A549 (cell line): ENCODE results near the gene PRR29. TPM values are rescaled to one million over a fixed set of nuclear protein-coding genes. Genes with fewer than 3 reads are reported as not detected.

Source experiments
- ATAC-seq, 2 experiments: fragments of 200-7000 bp in 1 of 2; fragments of >200 bp in 1 of 2; cut with Nextera tagmentation in 1 of 2; cut with Tn5 transposase in 1 of 2; 3 replicates each; pipeline versions ENCODE4 v1.8.0 to v1.9.1; 2018 to 2020; ENCODE audit warnings: mild to moderate bottlenecking in 1 of 2, moderate library complexity in 1 of 2
- CTCF ChIA-PET: fragments of 300-600 bp; sonication (Branson Sonifier 250); formaldehyde crosslinking; extraction: SDS; loops from one replicate; lab custom pipeline; 2021; ENCODE audit warnings: antibody characterized with exemption, inconsistent platforms; lab: Yijun Ruan, JAX
- POLR2A ChIA-PET: fragments of 350-600 bp; formaldehyde crosslinking; extraction: SDS; loops from one replicate; lab custom pipeline; 2021; ENCODE audit warnings: antibody characterized with exemption, inconsistent platforms; lab: Yijun Ruan, JAX
- DNase-seq, 2 experiments: peaks; one replicate each; pipeline versions ENCODE4 v3.0.0 to v3.0.0-alpha.2; 2011 to 2016; ENCODE audit warnings: low read depth in 1 of 2, low spot score in 1 of 2
- FAIRE-seq: peaks from 2 replicates; lab custom pipeline; 2011; peaks lifted over from hg19 to GRCh38; lab: Jason Lieb, UNC
- H3K27ac ChIP-seq, 2 experiments: fragments of >200 bp; sonication (Bioruptor Twin); formaldehyde crosslinking; 3 replicates each; pipeline ENCODE4 v1.5.1; 2016 to 2017
- H3K4me1 ChIP-seq: fragments of >200 bp; sonication (Bioruptor Twin); formaldehyde crosslinking; 3 replicates; pipeline ENCODE4 v1.6.1; 2016
- H3K4me2 ChIP-seq: fragments of >200 bp; sonication (Bioruptor Twin); formaldehyde crosslinking; 3 replicates; pipeline ENCODE4 v1.6.1; 2016
- H3K4me3 ChIP-seq: fragments of >200 bp; sonication (Bioruptor Twin); formaldehyde crosslinking; 3 replicates; pipeline ENCODE4 v1.5.1; 2016
- H3K9me3 ChIP-seq: fragments of >200 bp; sonication (Bioruptor Twin); formaldehyde crosslinking; 3 replicates; pipeline ENCODE4 v1.6.1; 2016
- BHLHE40 ChIP-seq: IDR thresholded peaks from 2 replicates; pipeline ENCODE4 v1.6.1; 2012; ENCODE audit warnings: low read depth, low read length, inconsistent platforms
- EHF ChIP-seq: fragments of 250-450 bp; sonication (Bioruptor Pico); IDR thresholded peaks from 2 replicates; pipeline ENCODE4 v1.5.0; 2020; ENCODE audit warnings: mild to moderate bottlenecking
- EHMT2 ChIP-seq: fragments of 200-600 bp; sonication (generic); IDR thresholded peaks from 2 replicates; pipeline ENCODE4 v1.6.1; 2016; ENCODE audit warnings: antibody characterized with exemption, low read depth, mild to moderate bottlenecking, moderate library complexity
- ELK1 ChIP-seq: fragments of 150-350 bp; IDR thresholded peaks from 2 replicates; pipeline ENCODE4 v1.6.1; 2014; ENCODE audit warnings: low read depth, mild to moderate bottlenecking, low read length
- EP300 ChIP-seq, 2 experiments: fragments of >200 bp; sonication (Bioruptor Twin); formaldehyde crosslinking; IDR thresholded peaks; 2 replicates in 1 of 2; 3 replicates in 1 of 2; pipeline ENCODE4 v1.6.1; 2016 to 2017
- FOSB ChIP-seq: fragments of 250-450 bp; sonication (Bioruptor Pico); IDR thresholded peaks from 2 replicates; pipeline ENCODE4 v1.5.0; 2020; ENCODE audit warnings: mild to moderate bottlenecking, moderate library complexity
- FOSL2 ChIP-seq, 2 experiments: fragments of 450-650 bp in 1 of 2; fragments of >200 bp in 1 of 2; sonication (Bioruptor Twin) in 1 of 2; formaldehyde crosslinking; IDR thresholded peaks; 2 replicates each; pipeline versions ENCODE4 v1.5.0 to v1.6.1; 2016 to 2020; ENCODE audit warnings: mild to moderate bottlenecking in 1 of 2, moderate library complexity in 1 of 2
- KDM1A ChIP-seq: fragments of 200-600 bp; sonication (generic); IDR thresholded peaks from 2 replicates; pipeline ENCODE4 v1.6.1; 2016; ENCODE audit warnings: low read depth, mild to moderate bottlenecking
- POLR2AphosphoS2 ChIP-seq: conservative IDR thresholded peaks from 2 replicates; pipeline ENCODE4 v1.6.1; 2012; ENCODE audit warnings: low read length, improper control_type of control experiment, inconsistent platforms
- SMC3 ChIP-seq: fragments of >200 bp; sonication (Bioruptor Twin); formaldehyde crosslinking; IDR thresholded peaks from 3 replicates; pipeline ENCODE4 v1.6.1; 2018; ENCODE audit warnings: inconsistent platforms
- TP53 ChIP-seq: fragments of 250-450 bp; sonication (Bioruptor Pico); IDR thresholded peaks from 2 replicates; pipeline ENCODE4 v1.5.0; 2021; ENCODE audit warnings: mild to moderate bottlenecking, moderate library complexity
- USF2 ChIP-seq: fragments of 450-650 bp; IDR thresholded peaks from 2 replicates; pipeline ENCODE4 v1.6.1; 2014; ENCODE audit warnings: antibody characterized with exemption
- ZFP36 ChIP-seq: fragments of 450-650 bp; IDR thresholded peaks from 2 replicates; pipeline ENCODE4 v1.6.1; 2014; ENCODE audit warnings: borderline replicate concordance; ENCODE audit not compliant: partially characterized antibody
- ZNF302 ChIP-seq: fragments of 250-450 bp; sonication (Bioruptor Pico); IDR thresholded peaks from 2 replicates; pipeline ENCODE4 v1.9.0; 2021; ENCODE audit warnings: inconsistent platforms, mild to moderate bottlenecking, moderate library complexity
- ZSCAN20 ChIP-seq: fragments of 250-450 bp; sonication (Bioruptor Pico); IDR thresholded peaks from 2 replicates; pipeline ENCODE4 v1.8.0; 2022; ENCODE audit warnings: mild to moderate bottlenecking, moderate library complexity
- WGBS: methylation state at CpG from one replicate; pipeline ENCODE4 v1.1.6; 2017; ENCODE audit errors: missing lambda C conversion rate; 5-methylcytosine and 5-hydroxymethylcytosine counted together
- polyA plus RNA-seq, 4 experiments: library from polyadenylated mRNA; depleted of rRNA in 3 of 4; stranded (reverse); fragments of >200 nt; fragmentation: RNase III in 1 of 4; extraction: RNeasy Plus Mini Kit Qiagen cat#74134 plus additional on column Dnase treatment in 1 of 4; gene quantifications; 2 replicates in 3 of 4; 3 replicates in 1 of 4; pipeline ENCODE4 v1.2.3, GENCODE V29; 2011 to 2017
- TF ChIP-seq, protein P1 (sequence below): fragments of >200 bp; sonication (Bioruptor Twin); formaldehyde crosslinking; IDR thresholded peaks from 3 replicates; pipeline ENCODE4 v1.5.1; 2016
- TF ChIP-seq, protein P2 (sequence below): fragments of 200-600 bp; sonication (generic); IDR thresholded peaks from 2 replicates; pipeline ENCODE4 v1.6.1; 2016; ENCODE audit warnings: antibody characterized with exemption, mild to moderate bottlenecking, moderate library complexity

PRR29 gene
- polyA plus RNA-seq, 2 of the 4 experiments (the other 2 are of a cell fraction) = 0.44 to 0.67 TPM

DNA sequence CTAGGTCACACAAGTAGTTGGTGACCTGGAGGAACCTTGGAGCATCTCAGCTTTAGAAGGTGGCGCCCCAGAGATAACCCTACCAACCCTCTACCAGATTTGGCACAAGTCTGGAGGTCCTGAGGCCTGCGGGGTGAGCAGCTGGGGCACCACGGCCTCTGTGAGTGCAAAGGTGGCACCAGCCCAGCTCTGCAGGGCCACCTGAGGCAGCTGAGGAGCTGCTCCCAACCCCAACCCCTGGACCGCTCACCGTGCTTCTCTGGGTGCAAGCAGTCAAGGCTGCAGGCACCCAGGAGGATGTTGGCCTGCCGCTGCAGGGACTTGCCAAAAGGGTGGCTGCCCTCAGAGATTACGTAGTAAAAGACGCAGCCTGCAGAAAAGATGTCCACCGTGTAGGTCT, 50.7 kb downstream of the PRR29 start:
- no peak overlapping the region for H3K27ac ChIP-seq
- no peak for FAIRE-seq
- no peak overlapping the region for H3K4me3 ChIP-seq
- ChIA-PET POLR2A (no interaction called here), CTCF (interaction anchor here (0.9 to 11.6 kb wide), 6 partner anchors 21 to 200 kb away, joined by 3 to 206 read pairs (median 6); partner anchors contain the start of gene ERN1)
- H3K4me1 ChIP-seq = no peaks in the 10 kb centered on the region
- no peak overlapping the region for H3K4me2 ChIP-seq
- 92% methylated on average over 9 of the region's 9 CpGs for WGBS
- TF ChIP-seq ZSCAN20 (CRISPR knock-in tag) (no peak), BHLHE40 (no peak)
- TF ChIP-seq, protein P1, sequence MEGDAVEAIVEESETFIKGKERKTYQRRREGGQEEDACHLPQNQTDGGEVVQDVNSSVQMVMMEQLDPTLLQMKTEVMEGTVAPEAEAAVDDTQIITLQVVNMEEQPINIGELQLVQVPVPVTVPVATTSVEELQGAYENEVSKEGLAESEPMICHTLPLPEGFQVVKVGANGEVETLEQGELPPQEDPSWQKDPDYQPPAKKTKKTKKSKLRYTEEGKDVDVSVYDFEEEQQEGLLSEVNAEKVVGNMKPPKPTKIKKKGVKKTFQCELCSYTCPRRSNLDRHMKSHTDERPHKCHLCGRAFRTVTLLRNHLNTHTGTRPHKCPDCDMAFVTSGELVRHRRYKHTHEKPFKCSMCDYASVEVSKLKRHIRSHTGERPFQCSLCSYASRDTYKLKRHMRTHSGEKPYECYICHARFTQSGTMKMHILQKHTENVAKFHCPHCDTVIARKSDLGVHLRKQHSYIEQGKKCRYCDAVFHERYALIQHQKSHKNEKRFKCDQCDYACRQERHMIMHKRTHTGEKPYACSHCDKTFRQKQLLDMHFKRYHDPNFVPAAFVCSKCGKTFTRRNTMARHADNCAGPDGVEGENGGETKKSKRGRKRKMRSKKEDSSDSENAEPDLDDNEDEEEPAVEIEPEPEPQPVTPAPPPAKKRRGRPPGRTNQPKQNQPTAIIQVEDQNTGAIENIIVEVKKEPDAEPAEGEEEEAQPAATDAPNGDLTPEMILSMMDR = no peak
- TF ChIP-seq, all 56 proteins: peak for 0
- ATAC-seq (no peak), DNase-seq (no peak)
- no peaks in the 10 kb centered on the region for H3K9me3 ChIP-seq

DNA sequence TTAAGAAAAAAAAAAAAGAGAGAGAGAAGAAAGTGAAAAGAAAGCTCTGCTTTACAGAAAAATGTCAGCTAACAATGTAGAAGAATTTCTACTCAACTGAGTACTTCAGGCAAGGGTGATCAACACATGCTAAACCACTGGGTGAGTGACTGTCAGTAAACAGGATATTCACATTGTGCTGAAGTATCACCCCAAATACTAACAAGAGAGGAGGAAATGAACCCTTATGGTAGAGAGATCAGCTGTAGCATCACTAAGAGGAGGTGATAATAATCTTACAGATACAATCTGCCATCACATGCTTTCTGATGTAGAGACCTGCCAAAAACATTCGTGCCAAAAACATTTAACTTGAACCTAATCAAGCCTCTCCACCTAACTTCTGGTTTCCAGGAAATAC, 53.0 kb downstream of the PRR29 start:
- Histone ChIP-seq H3K4me2 (no peak overlapping the region), H3K4me1 (no peaks in the 10 kb centered on the region), H3K9me3 (no peaks in the 10 kb centered on the region), H3K4me3 (no peak overlapping the region), H3K27ac (no peak overlapping the region)
- CTCF ChIA-PET = interaction anchor here (0.9 to 11.6 kb wide), 10 partner anchors 8 to 240 kb away, joined by 3 to 206 read pairs (median 7); partner anchors contain the start of genes ERN1 and GH1
- POLR2A ChIA-PET = no interaction called here
- ATAC-seq (no peak), FAIRE-seq (no peak), DNase-seq (no peak)
- TF ChIP-seq ELK1 = no peak
- TF ChIP-seq KDM1A = no peak
- TF ChIP-seq EHMT2 = no peak
- no peak for TF ChIP-seq USF2
- no peak for TF ChIP-seq EHF (CRISPR knock-in tag)
- TF ChIP-seq SMC3 = no peak
- no peak for TF ChIP-seq FOSL2 (IDR thresholded peaks at IDR 0.05)
- TF ChIP-seq FOSL2 (CRISPR knock-in tag; IDR thresholded peaks at IDR 0.05) = no peak
- no peak for TF ChIP-seq FOSB
- no peak for TF ChIP-seq EP300 (IDR thresholded peaks at IDR 0.05)
- TF ChIP-seq ZFP36 = no peak
- TF ChIP-seq POLR2AphosphoS2 = no peak
- TF ChIP-seq ZNF302 (CRISPR knock-in tag) = no peak
- TF ChIP-seq, protein P2, sequence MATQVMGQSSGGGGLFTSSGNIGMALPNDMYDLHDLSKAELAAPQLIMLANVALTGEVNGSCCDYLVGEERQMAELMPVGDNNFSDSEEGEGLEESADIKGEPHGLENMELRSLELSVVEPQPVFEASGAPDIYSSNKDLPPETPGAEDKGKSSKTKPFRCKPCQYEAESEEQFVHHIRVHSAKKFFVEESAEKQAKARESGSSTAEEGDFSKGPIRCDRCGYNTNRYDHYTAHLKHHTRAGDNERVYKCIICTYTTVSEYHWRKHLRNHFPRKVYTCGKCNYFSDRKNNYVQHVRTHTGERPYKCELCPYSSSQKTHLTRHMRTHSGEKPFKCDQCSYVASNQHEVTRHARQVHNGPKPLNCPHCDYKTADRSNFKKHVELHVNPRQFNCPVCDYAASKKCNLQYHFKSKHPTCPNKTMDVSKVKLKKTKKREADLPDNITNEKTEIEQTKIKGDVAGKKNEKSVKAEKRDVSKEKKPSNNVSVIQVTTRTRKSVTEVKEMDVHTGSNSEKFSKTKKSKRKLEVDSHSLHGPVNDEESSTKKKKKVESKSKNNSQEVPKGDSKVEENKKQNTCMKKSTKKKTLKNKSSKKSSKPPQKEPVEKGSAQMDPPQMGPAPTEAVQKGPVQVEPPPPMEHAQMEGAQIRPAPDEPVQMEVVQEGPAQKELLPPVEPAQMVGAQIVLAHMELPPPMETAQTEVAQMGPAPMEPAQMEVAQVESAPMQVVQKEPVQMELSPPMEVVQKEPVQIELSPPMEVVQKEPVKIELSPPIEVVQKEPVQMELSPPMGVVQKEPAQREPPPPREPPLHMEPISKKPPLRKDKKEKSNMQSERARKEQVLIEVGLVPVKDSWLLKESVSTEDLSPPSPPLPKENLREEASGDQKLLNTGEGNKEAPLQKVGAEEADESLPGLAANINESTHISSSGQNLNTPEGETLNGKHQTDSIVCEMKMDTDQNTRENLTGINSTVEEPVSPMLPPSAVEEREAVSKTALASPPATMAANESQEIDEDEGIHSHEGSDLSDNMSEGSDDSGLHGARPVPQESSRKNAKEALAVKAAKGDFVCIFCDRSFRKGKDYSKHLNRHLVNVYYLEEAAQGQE = no peak
- no peak for TF ChIP-seq TP53 (CRISPR knock-in tag)
- 55% methylated on average over 1 of the region's 1 CpG for WGBS
